GM12878 (cell line): ENCODE measurements around the gene NFKBIA. TPM values are rescaled to one million over a fixed set of nuclear protein-coding genes. Genes with fewer than 3 reads are reported as not detected.
A peak's percentile ranks its signal among the peaks of the same experiment; 100 is the strongest.

Experiments
- ASH2L ChIP-seq: fragments of 300-600, 200-600 bp; sonication (generic); IDR thresholded peaks from 2 replicates; pipeline ENCODE4 v1.6.1; 2017; ENCODE audit warnings: low read depth, mild to moderate bottlenecking, borderline replicate concordance
- ATF3 ChIP-seq: IDR thresholded peaks from 2 replicates; pipeline ENCODE4 v1.6.1; 2011; ENCODE audit warnings: low read depth, mild to moderate bottlenecking, low read length, moderate library complexity, borderline replicate concordance; ENCODE audit errors: extremely low read depth
- BACH1 ChIP-seq: fragments of 450-650 bp; IDR thresholded peaks from 2 replicates; pipeline ENCODE4 v1.6.1; 2017; ENCODE audit warnings: mild to moderate bottlenecking, borderline replicate concordance
- BCL3 ChIP-seq: IDR thresholded peaks from 2 replicates; pipeline ENCODE4 v1.6.1; 2011; ENCODE audit warnings: borderline replicate concordance, low read depth, mild to moderate bottlenecking, moderate library complexity, low read length; ENCODE audit not compliant: insufficient read depth, poor library complexity, severe bottlenecking
- CEBPB ChIP-seq, 2 experiments: fragments of 150-350 bp in 1 of 2; IDR thresholded peaks; 2 replicates each; pipeline ENCODE4 v1.6.1; 2012 to 2014; ENCODE audit warnings: low read depth in 2 of 2, low read length in 2 of 2, borderline replicate concordance in 1 of 2, inconsistent platforms in 1 of 2
- CHD4 ChIP-seq: fragments of 200-600 bp; sonication (generic); IDR thresholded peaks from 2 replicates; pipeline ENCODE4 v1.6.1; 2016; ENCODE audit warnings: mild to moderate bottlenecking
- CREB1 ChIP-seq: IDR thresholded peaks from 2 replicates; pipeline ENCODE4 v1.6.1; 2012; ENCODE audit warnings: low read depth, mild to moderate bottlenecking, inconsistent platforms
- E2F4 ChIP-seq: IDR thresholded peaks from 2 replicates; pipeline ENCODE4 v1.6.1; 2012; ENCODE audit warnings: low read depth, low read length, improper control_type of control experiment
- EP300 ChIP-seq, 2 experiments: fragments of 150-350 bp in 1 of 2; IDR thresholded peaks; 2 replicates each; pipeline ENCODE4 v1.6.1; 2011 to 2012; ENCODE audit warnings: low read depth in 2 of 2, low read length in 2 of 2, borderline replicate concordance in 1 of 2, improper control_type of control experiment in 1 of 2, inconsistent platforms in 1 of 2; ENCODE audit not compliant: control insufficient read depth in 1 of 2
- ETV6 ChIP-seq, 2 experiments: fragments of 450-650 bp in 1 of 2; IDR thresholded peaks in 1 of 2; conservative IDR thresholded peaks in 1 of 2; 2 replicates each; pipeline ENCODE4 v1.6.1; 2014; ENCODE audit warnings: antibody characterized with exemption in 1 of 2, borderline replicate concordance in 1 of 2, low read depth in 1 of 2, mild to moderate bottlenecking in 1 of 2, moderate library complexity in 1 of 2
- FOS ChIP-seq: IDR thresholded peaks from 3 replicates; pipeline ENCODE4 v1.6.1; 2011; ENCODE audit warnings: borderline replicate concordance; ENCODE audit not compliant: insufficient read length; ENCODE audit errors: extremely low read depth
- HCFC1 ChIP-seq: fragments of 150-350 bp; IDR thresholded peaks from 2 replicates; pipeline ENCODE4 v1.6.1; 2014; ENCODE audit warnings: low read length
- HDGF ChIP-seq: fragments of 450-650 bp; IDR thresholded peaks from 2 replicates; pipeline ENCODE4 v1.6.1; 2016; ENCODE audit warnings: antibody characterized with exemption
- IRF4 ChIP-seq: IDR thresholded peaks from 2 replicates; pipeline ENCODE4 v1.6.1; 2011; ENCODE audit warnings: low read depth, low read length
- POLR2A ChIP-seq: IDR thresholded peaks from 2 replicates; pipeline ENCODE4 v1.6.1; 2011; ENCODE audit warnings: low read depth, mild to moderate bottlenecking, low read length
- POLR2AphosphoS2 ChIP-seq: IDR thresholded peaks from 2 replicates; pipeline ENCODE4 v1.6.1; 2011; ENCODE audit warnings: low read depth, mild to moderate bottlenecking, low read length, improper control_type of control experiment, moderate library complexity
- RELA ChIP-seq: fragments of 450-650 bp; IDR thresholded peaks from 2 replicates; pipeline ENCODE4 v1.8.0; 2014; ENCODE audit warnings: borderline replicate concordance; ENCODE audit not compliant: partially characterized antibody
- REST ChIP-seq: IDR thresholded peaks from 2 replicates; pipeline ENCODE4 v1.6.1; 2012; ENCODE audit warnings: mild to moderate bottlenecking, low read depth, low read length
- SIN3A ChIP-seq: IDR thresholded peaks from 2 replicates; pipeline ENCODE4 v1.6.1; 2012; ENCODE audit warnings: low read depth, low read length, improper control_type of control experiment
- SPI1 ChIP-seq: IDR thresholded peaks from 2 replicates; pipeline ENCODE4 v1.6.1; 2011; ENCODE audit warnings: low read depth, mild to moderate bottlenecking, low read length, moderate library complexity, borderline replicate concordance; ENCODE audit not compliant: insufficient read depth
- SRF ChIP-seq, 2 experiments: IDR thresholded peaks; 2 replicates each; pipeline ENCODE4 v1.6.1; 2011; ENCODE audit warnings: low read depth in 2 of 2, low read length in 2 of 2, mild to moderate bottlenecking in 1 of 2, moderate library complexity in 1 of 2
- TCF3 ChIP-seq: IDR thresholded peaks from 2 replicates; pipeline ENCODE4 v1.6.1; 2012; ENCODE audit warnings: low read depth, mild to moderate bottlenecking, low read length, borderline replicate concordance; ENCODE audit not compliant: insufficient read depth
- ZNF217 ChIP-seq: fragments of 450-650 bp; IDR thresholded peaks from 2 replicates; pipeline ENCODE4 v1.6.1; 2017; ENCODE audit warnings: antibody characterized with exemption, mild to moderate bottlenecking
- polyA plus RNA-seq, 11 experiments: library from polyadenylated mRNA; depleted of rRNA in 4 of 11; unstranded in 6 of 11; stranded (reverse) in 5 of 11; fragments of >200 nt; fragmentation: Nextera tagmentation in 4 of 11; fragmentation: Illumina TruSeq in 1 of 11; extraction: Ambion mirVana in 4 of 11; extraction: Trizol in 1 of 11; gene quantifications; 1 replicate in 1 of 11; 2 replicates in 10 of 11; pipeline versions ENCODE4 v1.2.1 to v1.2.3, GENCODE V29; 2011 to 2016; ENCODE audit warnings: inconsistent platforms in 2 of 11, missing spikeins in 2 of 11, low read depth in 1 of 11
- total RNA-seq, 4 experiments: library from RNA; depleted of rRNA in 3 of 4; stranded (reverse); fragments of >200 nt in 3 of 4; fragmentation: Illumina TruSeq in 1 of 4; extraction: Trizol in 1 of 4; gene quantifications; 2 replicates each; pipeline versions ENCODE4 v1.2.1 to v1.2.3, GENCODE V29; 2013 to 2021

NFKBIA gene
- total and polyA plus RNA-seq, 10 of the 15 experiments (the other 5 are each of a cell fraction or from before 2014, with no cell fraction given) = 123 to 419 (median 267) TPM

GRCh38 chr14:35352274-35353233 lies 52.0 kb downstream of the NFKBIA start (continued):
- TF ChIP-seq REST = no peak
- TF ChIP-seq BCL3 = peak; percentile 98
- no peak for TF ChIP-seq FOS
- TF ChIP-seq POLR2AphosphoS2 = no peak
- no peak for TF ChIP-seq EP300 (IDR thresholded peaks at IDR 0.05; ENCODE audit: borderline replicate concordance in 1 of 2, control insufficient read depth in 1 of 2, low read depth in 2 of 2, low read length in 2 of 2)
- TF ChIP-seq SPI1 = no peak
- no peak for TF ChIP-seq ATF3
- no peak for TF ChIP-seq CREB1
- TF ChIP-seq ETV6 (conservative IDR thresholded peaks at IDR 0.05 in 1 of 2, IDR thresholded peaks at IDR 0.05 in 1 of 2; ENCODE audit: borderline replicate concordance in 1 of 2, low read depth in 1 of 2) = no peak
- TF ChIP-seq CHD4 = no peak
- TF ChIP-seq BACH1 = no peak
- TF ChIP-seq TCF3 = peak; percentile 60; the same call in 1 of the 2 replicates
- TF ChIP-seq ASH2L = no peak
- no peak for TF ChIP-seq POLR2A
- no peak for TF ChIP-seq E2F4
- TF ChIP-seq HDGF = peak; percentile 75; the same call in 1 of the 2 replicates
- no peak for TF ChIP-seq ZNF217
- no peak for TF ChIP-seq SIN3A
- TF ChIP-seq IRF4 = no peak
- no peak for TF ChIP-seq CEBPB (IDR thresholded peaks at IDR 0.05; ENCODE audit: borderline replicate concordance in 1 of 2, low read depth in 2 of 2, low read length in 2 of 2)
- TF ChIP-seq RELA = no peak
- TF ChIP-seq HCFC1 = no peak
- TF ChIP-seq SRF (IDR thresholded peaks at IDR 0.05; ENCODE audit: low read depth in 2 of 2, low read length in 2 of 2) = peak in 1 of 2 experiments; percentile 65; a peak in 2 of 4 replicates
